ENCODE results near the gene LIN28B.

GRCh38 chr6:105005451-105005850 lies 48.5 kb downstream of the LIN28B start:
- TF ChIP-seq POLR2A (IDR thresholded peaks at IDR 0.05) = no peak
- TF ChIP-seq, protein P1, sequence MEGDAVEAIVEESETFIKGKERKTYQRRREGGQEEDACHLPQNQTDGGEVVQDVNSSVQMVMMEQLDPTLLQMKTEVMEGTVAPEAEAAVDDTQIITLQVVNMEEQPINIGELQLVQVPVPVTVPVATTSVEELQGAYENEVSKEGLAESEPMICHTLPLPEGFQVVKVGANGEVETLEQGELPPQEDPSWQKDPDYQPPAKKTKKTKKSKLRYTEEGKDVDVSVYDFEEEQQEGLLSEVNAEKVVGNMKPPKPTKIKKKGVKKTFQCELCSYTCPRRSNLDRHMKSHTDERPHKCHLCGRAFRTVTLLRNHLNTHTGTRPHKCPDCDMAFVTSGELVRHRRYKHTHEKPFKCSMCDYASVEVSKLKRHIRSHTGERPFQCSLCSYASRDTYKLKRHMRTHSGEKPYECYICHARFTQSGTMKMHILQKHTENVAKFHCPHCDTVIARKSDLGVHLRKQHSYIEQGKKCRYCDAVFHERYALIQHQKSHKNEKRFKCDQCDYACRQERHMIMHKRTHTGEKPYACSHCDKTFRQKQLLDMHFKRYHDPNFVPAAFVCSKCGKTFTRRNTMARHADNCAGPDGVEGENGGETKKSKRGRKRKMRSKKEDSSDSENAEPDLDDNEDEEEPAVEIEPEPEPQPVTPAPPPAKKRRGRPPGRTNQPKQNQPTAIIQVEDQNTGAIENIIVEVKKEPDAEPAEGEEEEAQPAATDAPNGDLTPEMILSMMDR (IDR thresholded peaks at IDR 0.05) = no peak
